ENCODE results near the gene UNC13D.

The UNC13D gene

GRCh38 chr17:75791254-75791653 lies 53.0 kb downstream of the UNC13D start:
- DNase-seq, result no peak

GRCh38 chr17:75785016-75785890 lies 59.0 kb downstream of the UNC13D start:
- DNase-seq, result peak; percentile 97

- DNase-seq, result peak; percentile 99
These were observed 59.7 kb downstream of the UNC13D start, which contains the start of gene UNK for GRCh38 chr17:75784473-75785015. Gene UNK, plus strand, starts transcription at chr17:75784806. Its CDS starts 75 bp downstream, at chr17:75784881.

- DNase-seq, result peak; percentile 79
These were observed 60.3 kb downstream of the UNC13D start for GRCh38 chr17:75783803-75784472.

- DNase-seq, result peak; percentile 92
These were observed 61.0 kb downstream of the UNC13D start for GRCh38 chr17:75783069-75783783.

GRCh38 chr17:75779987-75780889 lies 64.0 kb downstream of the UNC13D start:
- no peak for DNase-seq

- DNase-seq, result peak; percentile 100
These were observed 64.8 kb downstream of the UNC13D start for GRCh38 chr17:75779250-75779986.

GRCh38 chr17:75778861-75779249 lies 65.3 kb downstream of the UNC13D start:
- peak; percentile 87 for DNase-seq

- peak; percentile 71 for DNase-seq
These were observed 65.9 kb downstream of the UNC13D start for GRCh38 chr17:75778066-75778860.

- DNase-seq, result no peak
These were observed 66.8 kb downstream of the UNC13D start for GRCh38 chr17:75777296-75777922.
